OCI-LY3 (cell line): Measurements from ENCODE around the gene PNLDC1.

Source experiments
- EZH2phosphoT487 ChIP-seq: fragments of 200-600 bp; shearing (Covaris generic); IDR thresholded peaks from 2 replicates; pipeline ENCODE4 v1.6.1; 2018; ENCODE audit warnings: antibody characterized with exemption, mixed run types, low read depth
- TF ChIP-seq, protein P1 (sequence below): fragments of 200-600, 300-600 bp; sonication (generic); IDR thresholded peaks from 2 replicates; pipeline ENCODE4 v1.5.1; 2014; ENCODE audit warnings: antibody characterized with exemption, low read length, low read depth

- TF ChIP-seq EZH2phosphoT487: no peak
- TF ChIP-seq, protein P1, sequence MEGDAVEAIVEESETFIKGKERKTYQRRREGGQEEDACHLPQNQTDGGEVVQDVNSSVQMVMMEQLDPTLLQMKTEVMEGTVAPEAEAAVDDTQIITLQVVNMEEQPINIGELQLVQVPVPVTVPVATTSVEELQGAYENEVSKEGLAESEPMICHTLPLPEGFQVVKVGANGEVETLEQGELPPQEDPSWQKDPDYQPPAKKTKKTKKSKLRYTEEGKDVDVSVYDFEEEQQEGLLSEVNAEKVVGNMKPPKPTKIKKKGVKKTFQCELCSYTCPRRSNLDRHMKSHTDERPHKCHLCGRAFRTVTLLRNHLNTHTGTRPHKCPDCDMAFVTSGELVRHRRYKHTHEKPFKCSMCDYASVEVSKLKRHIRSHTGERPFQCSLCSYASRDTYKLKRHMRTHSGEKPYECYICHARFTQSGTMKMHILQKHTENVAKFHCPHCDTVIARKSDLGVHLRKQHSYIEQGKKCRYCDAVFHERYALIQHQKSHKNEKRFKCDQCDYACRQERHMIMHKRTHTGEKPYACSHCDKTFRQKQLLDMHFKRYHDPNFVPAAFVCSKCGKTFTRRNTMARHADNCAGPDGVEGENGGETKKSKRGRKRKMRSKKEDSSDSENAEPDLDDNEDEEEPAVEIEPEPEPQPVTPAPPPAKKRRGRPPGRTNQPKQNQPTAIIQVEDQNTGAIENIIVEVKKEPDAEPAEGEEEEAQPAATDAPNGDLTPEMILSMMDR: no peak
Observed at GRCh38 chr6:159862103-159862502, 62.0 kb downstream of the PNLDC1 start.
